IgD-negative memory B cell (primary cell): ENCODE results near the gene PAPSS1. TPM values are rescaled to one million over a fixed set of nuclear protein-coding genes. Genes with fewer than 3 reads are reported as not detected.

ENCODE experiments used
- H3K27ac Mint-ChIP-seq, 3 donors: one replicate each; pipeline ENCODE4 v1.8.0; 2020 to 2022; ENCODE audit warnings: mild to moderate bottlenecking in 3 of 3, mixed read lengths in 3 of 3, moderate library complexity in 1 of 3
- H3K27me3 Mint-ChIP-seq: one replicate; pipeline ENCODE4 v1.8.0; 2021; ENCODE audit warnings: mixed read lengths
- H3K36me3 Mint-ChIP-seq: one replicate; pipeline ENCODE4 v1.8.0; 2020; ENCODE audit warnings: mild to moderate bottlenecking, mixed read lengths
- H3K4me1 Mint-ChIP-seq, 3 donors: one replicate each; pipeline ENCODE4 v1.8.0; 2020 to 2022; ENCODE audit warnings: mixed read lengths in 3 of 3, mild to moderate bottlenecking in 1 of 3
- H3K4me3 Mint-ChIP-seq, 4 donors: one replicate each; pipeline ENCODE4 v1.8.0; 2020 to 2022; ENCODE audit warnings: mild to moderate bottlenecking in 4 of 4, mixed read lengths in 4 of 4, moderate library complexity in 3 of 4
- H3K9me3 Mint-ChIP-seq, 3 donors: one replicate each; pipeline ENCODE4 v1.8.0; 2020 to 2021; ENCODE audit warnings: mixed read lengths in 3 of 3, mild to moderate bottlenecking in 1 of 3
- polyA plus RNA-seq: library from polyadenylated mRNA; unstranded; fragments of 300-500 nt; fragmentation: Illumina TruSeq; gene quantifications from one replicate; pipeline ENCODE4 v1.2.3, GENCODE V29; 2021

PAPSS1 gene
- polyA plus RNA-seq, 1 donor from 2014 or later: 52.4 TPM

- peaks cover 3% of the 10 kb centered on the region for H3K36me3 Mint-ChIP-seq
- H3K4me1 Mint-ChIP-seq: no peaks in the 10 kb centered on the region
- H3K27ac Mint-ChIP-seq: no peak overlapping the region
- H3K9me3 Mint-ChIP-seq: peaks cover 0 to 3% (median 0%) of the 10 kb centered on the region in 3 donors
- H3K4me3 Mint-ChIP-seq: no peak overlapping the region
- H3K27me3 Mint-ChIP-seq: no peaks in the 10 kb centered on the region
Observed at GRCh38 chr4:107600436-107600835, 119.6 kb downstream of the PAPSS1 start.

- no peaks in the 10 kb centered on the region for H3K27me3 Mint-ChIP-seq
- H3K4me1 Mint-ChIP-seq: no peaks in the 10 kb centered on the region
- H3K27ac Mint-ChIP-seq: no peak overlapping the region
- H3K4me3 Mint-ChIP-seq: no peak overlapping the region
- H3K9me3 Mint-ChIP-seq: peaks cover 0 to 3% (median 0%) of the 10 kb centered on the region in 3 donors
- H3K36me3 Mint-ChIP-seq: peaks cover 3% of the 10 kb centered on the region
Observed at GRCh38 chr4:107599841-107600240, 120.2 kb downstream of the PAPSS1 start.

GRCh38 chr4:107593230-107593629 lies 126.8 kb downstream of the PAPSS1 start:
- H3K9me3 Mint-ChIP-seq: peaks cover 0 to 23% (median 17%) of the 10 kb centered on the region in 3 donors

GRCh38 chr4:107592519-107592918 lies 127.5 kb downstream of the PAPSS1 start:
- peaks cover 0 to 7% (median 4%) of the 10 kb centered on the region in 3 donors for H3K4me1 Mint-ChIP-seq
- H3K4me3 Mint-ChIP-seq: peak overlapping the region in 1 of 4 donors; percentile 70
- H3K36me3 Mint-ChIP-seq: peaks cover 6% of the 10 kb centered on the region

More at GRCh38 chr4:107593230-107593629, 126.8 kb downstream of the PAPSS1 start:
- Mint-ChIP-seq H3K27me3 (no peaks in the 10 kb centered on the region), H3K4me3 (no peak overlapping the region), H3K4me1 (peaks cover 0 to 7% (median 4%) of the 10 kb centered on the region in 3 donors), H3K27ac (peak overlapping the region in 1 of 3 donors; percentile 11), H3K36me3 (peaks cover 6% of the 10 kb centered on the region)

GRCh38 chr4:107589269-107589668 lies 130.8 kb downstream of the PAPSS1 start:
- peaks cover 0 to 7% (median 4%) of the 10 kb centered on the region in 3 donors for H3K4me1 Mint-ChIP-seq
- H3K27ac Mint-ChIP-seq: no peak overlapping the region
- H3K9me3 Mint-ChIP-seq: peaks cover under 1 to 30% (median 28%) of the 10 kb centered on the region in 3 donors
- peaks cover 3% of the 10 kb centered on the region for H3K36me3 Mint-ChIP-seq
- H3K27me3 Mint-ChIP-seq: no peaks in the 10 kb centered on the region
- no peak overlapping the region for H3K4me3 Mint-ChIP-seq

More at GRCh38 chr4:107592519-107592918, 127.5 kb downstream of the PAPSS1 start:
- Mint-ChIP-seq H3K9me3 (peaks cover 0 to 27% (median 17%) of the 10 kb centered on the region in 3 donors), H3K27ac (no peak overlapping the region), H3K27me3 (no peaks in the 10 kb centered on the region)

- peaks cover 0 to 1% (median 0%) of the 10 kb centered on the region in 3 donors for H3K4me1 Mint-ChIP-seq
- H3K9me3 Mint-ChIP-seq: peaks cover 2 to 44% (median 37%) of the 10 kb centered on the region in 3 donors
- H3K27ac Mint-ChIP-seq: no peak overlapping the region
- H3K4me3 Mint-ChIP-seq: no peak overlapping the region
- H3K36me3 Mint-ChIP-seq: peaks cover 3% of the 10 kb centered on the region
- no peaks in the 10 kb centered on the region for H3K27me3 Mint-ChIP-seq
Observed at GRCh38 chr4:107586371-107586770, 133.7 kb downstream of the PAPSS1 start.

GRCh38 chr4:107579099-107579498 lies 140.9 kb downstream of the PAPSS1 start:
- H3K36me3 Mint-ChIP-seq: peaks cover 4% of the 10 kb centered on the region
- H3K4me1 Mint-ChIP-seq: peaks cover 0 to 1% (median 0%) of the 10 kb centered on the region in 3 donors
- no peak overlapping the region for H3K27ac Mint-ChIP-seq
- no peaks in the 10 kb centered on the region for H3K27me3 Mint-ChIP-seq
- peaks cover 2 to 22% (median 9%) of the 10 kb centered on the region in 3 donors for H3K9me3 Mint-ChIP-seq
- H3K4me3 Mint-ChIP-seq: no peak overlapping the region

- H3K4me3 Mint-ChIP-seq: no peak overlapping the region
- peaks cover 0 to 1% (median 0%) of the 10 kb centered on the region in 3 donors for H3K4me1 Mint-ChIP-seq
- H3K36me3 Mint-ChIP-seq: peaks cover 4% of the 10 kb centered on the region
- H3K27me3 Mint-ChIP-seq: no peaks in the 10 kb centered on the region
- no peak overlapping the region for H3K27ac Mint-ChIP-seq
- peaks cover 2 to 14% (median 5%) of the 10 kb centered on the region in 3 donors for H3K9me3 Mint-ChIP-seq
Observed at GRCh38 chr4:107578321-107578720, 141.7 kb downstream of the PAPSS1 start.

- no peaks in the 10 kb centered on the region for H3K27me3 Mint-ChIP-seq
- H3K9me3 Mint-ChIP-seq: peaks cover 2 to 8% (median 5%) of the 10 kb centered on the region in 3 donors
- H3K36me3 Mint-ChIP-seq: peaks cover 4% of the 10 kb centered on the region
- no peak overlapping the region for H3K27ac Mint-ChIP-seq
- no peak overlapping the region for H3K4me3 Mint-ChIP-seq
- H3K4me1 Mint-ChIP-seq: no peaks in the 10 kb centered on the region
Observed at GRCh38 chr4:107577743-107578142, 142.3 kb downstream of the PAPSS1 start.

- no peaks in the 10 kb centered on the region for H3K4me1 Mint-ChIP-seq
- no peaks in the 10 kb centered on the region for H3K36me3 Mint-ChIP-seq
- H3K4me3 Mint-ChIP-seq: no peak overlapping the region
- H3K27me3 Mint-ChIP-seq: no peaks in the 10 kb centered on the region
- H3K27ac Mint-ChIP-seq: no peak overlapping the region
- H3K9me3 Mint-ChIP-seq: peaks cover 0 to 2% (median 1%) of the 10 kb centered on the region in 3 donors
Observed at GRCh38 chr4:107575243-107575642, 144.8 kb downstream of the PAPSS1 start.

- Mint-ChIP-seq H3K27me3 (no peaks in the 10 kb centered on the region), H3K4me1 (no peaks in the 10 kb centered on the region), H3K4me3 (no peak overlapping the region), H3K27ac (no peak overlapping the region), H3K9me3 (peaks cover 0 to 3% (median 2%) of the 10 kb centered on the region in 3 donors), H3K36me3 (no peaks in the 10 kb centered on the region)
Observed at GRCh38 chr4:107572281-107572680, 147.8 kb downstream of the PAPSS1 start.

GRCh38 chr4:107570952-107571351 lies 149.1 kb downstream of the PAPSS1 start:
- no peak overlapping the region for H3K27ac Mint-ChIP-seq
- H3K27me3 Mint-ChIP-seq: no peaks in the 10 kb centered on the region
- H3K9me3 Mint-ChIP-seq: peaks cover 0 to 8% (median 2%) of the 10 kb centered on the region in 3 donors
- H3K4me1 Mint-ChIP-seq: no peaks in the 10 kb centered on the region
- H3K4me3 Mint-ChIP-seq: no peak overlapping the region
- H3K36me3 Mint-ChIP-seq: no peaks in the 10 kb centered on the region

GRCh38 chr4:107564326-107564725 lies 155.7 kb downstream of the PAPSS1 start:
- Mint-ChIP-seq H3K36me3 (no peaks in the 10 kb centered on the region), H3K9me3 (peaks cover 0 to 8% (median 6%) of the 10 kb centered on the region in 3 donors), H3K27me3 (peaks cover 4% of the 10 kb centered on the region), H3K4me1 (no peaks in the 10 kb centered on the region), H3K4me3 (no peak overlapping the region), H3K27ac (no peak overlapping the region)
